Large intestine (tissue), 3 donors: ENCODE results near the gene PLEKHA5. TPM values are rescaled to one million over a fixed set of nuclear protein-coding genes. Genes with fewer than 3 reads are reported as not detected.
"Not testable (repeated sequence)": the region's sequence is repeated elsewhere in the genome, so short reads cannot be mapped to it uniquely, and the experiment has no call there.

ENCODE experiments used
- DNase-seq, 2 donors: peaks; one replicate each; pipeline versions ENCODE4 v3.0.0 to v3.0.0-alpha.2; 2013
- H3K27ac ChIP-seq: one replicate; pipeline ENCODE4 v1.5.1; 2013; ENCODE audit warnings: low read length
- H3K27me3 ChIP-seq: 2 replicates; pipeline ENCODE4 v1.6.1; 2013; ENCODE audit warnings: low read length; ENCODE audit not compliant: control insufficient read depth, insufficient read depth
- H3K36me3 ChIP-seq: 2 replicates; pipeline ENCODE4 v1.6.1; 2013; ENCODE audit warnings: low read length; ENCODE audit not compliant: control insufficient read depth, insufficient read depth
- H3K4me1 ChIP-seq: one replicate; pipeline ENCODE4 v1.6.1; 2013; ENCODE audit warnings: low read length; ENCODE audit not compliant: control insufficient read depth, insufficient read depth
- H3K4me3 ChIP-seq: one replicate; pipeline ENCODE4 v1.5.1; 2013; ENCODE audit warnings: low read length
- H3K9me3 ChIP-seq: one replicate; pipeline ENCODE4 v1.6.1; 2013; ENCODE audit warnings: mild to moderate bottlenecking, low read depth, low read length, moderate library complexity; ENCODE audit not compliant: control insufficient read depth
- WGBS: methylation state at CpG from one replicate; pipeline ENCODE4 v1.1.5; 2013; ENCODE audit warnings: low lambda C conversion rate; ENCODE audit not compliant: insufficient coverage; 5-methylcytosine and 5-hydroxymethylcytosine counted together
- polyA plus RNA-seq: library from polyadenylated mRNA; unstranded; fragments of 120-200 nt; gene quantifications from one replicate; pipeline ENCODE4 v1.2.1, GENCODE V29; 2013

Gene PLEKHA5
- polyA plus RNA-seq, 1 donor = 43.8 TPM

DNA sequence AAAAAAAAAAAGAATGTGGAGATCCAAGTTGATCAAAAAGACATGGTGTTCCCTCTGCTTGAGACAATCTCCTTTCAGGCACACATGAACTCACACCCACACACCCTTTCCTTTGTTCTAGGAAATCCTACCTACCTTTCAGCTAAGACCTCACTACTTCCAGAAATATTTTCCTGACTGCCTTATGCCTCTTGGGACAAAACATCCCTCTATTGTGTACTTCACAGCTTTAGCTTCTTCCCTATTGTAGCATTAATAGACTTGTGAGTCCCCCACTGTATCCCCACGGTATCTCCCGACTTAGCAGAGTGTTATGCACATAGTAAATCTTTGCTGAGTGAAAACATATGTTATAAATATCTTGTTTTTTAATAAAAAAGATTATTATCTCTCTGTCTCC, 264.9 kb downstream of the PLEKHA5 start:
- no peak for DNase-seq
- 100% methylated on average over 2 of the region's 2 CpGs for WGBS
- H3K27me3 ChIP-seq = no peaks in the 10 kb centered on the region
- H3K27ac ChIP-seq = no peak overlapping the region
- H3K4me1 ChIP-seq = no peaks in the 10 kb centered on the region
- H3K4me3 ChIP-seq = no peak overlapping the region
- H3K9me3 ChIP-seq = no peaks in the 10 kb centered on the region
- H3K36me3 ChIP-seq = no peaks in the 10 kb centered on the region

GRCh38 chr12:19397534-19397933, 268.0 kb downstream of the PLEKHA5 start:
- WGBS = 94% methylated on average over 3 of the region's 4 CpGs
- no peaks in the 10 kb centered on the region for H3K36me3 ChIP-seq
- H3K4me1 ChIP-seq = no peaks in the 10 kb centered on the region
- DNase-seq = no peak
- H3K9me3 ChIP-seq = no peaks in the 10 kb centered on the region
- H3K27ac ChIP-seq = no peak overlapping the region
- no peak overlapping the region for H3K4me3 ChIP-seq
- no peaks in the 10 kb centered on the region for H3K27me3 ChIP-seq

- Histone ChIP-seq H3K4me1 (no peaks in the 10 kb centered on the region), H3K4me3 (no peak overlapping the region), H3K9me3 (no peaks in the 10 kb centered on the region), H3K27me3 (no peaks in the 10 kb centered on the region), H3K36me3 (no peaks in the 10 kb centered on the region), H3K27ac (no peak overlapping the region)
- no peak for DNase-seq
- no CpG with 5 or more reads among the region's 6 CpGs for WGBS
Observed at GRCh38 chr12:19398376-19399363, 269.1 kb downstream of the PLEKHA5 start.

- H3K4me1 ChIP-seq, H3K4me3 ChIP-seq, H3K9me3 ChIP-seq, H3K27me3 ChIP-seq, H3K36me3 ChIP-seq, DNase-seq, H3K27ac ChIP-seq: not testable (repeated sequence)
- 100% methylated on average over 3 of the region's 9 CpGs for WGBS
Observed at GRCh38 chr12:19400649-19401285, 271.2 kb downstream of the PLEKHA5 start.

DNA sequence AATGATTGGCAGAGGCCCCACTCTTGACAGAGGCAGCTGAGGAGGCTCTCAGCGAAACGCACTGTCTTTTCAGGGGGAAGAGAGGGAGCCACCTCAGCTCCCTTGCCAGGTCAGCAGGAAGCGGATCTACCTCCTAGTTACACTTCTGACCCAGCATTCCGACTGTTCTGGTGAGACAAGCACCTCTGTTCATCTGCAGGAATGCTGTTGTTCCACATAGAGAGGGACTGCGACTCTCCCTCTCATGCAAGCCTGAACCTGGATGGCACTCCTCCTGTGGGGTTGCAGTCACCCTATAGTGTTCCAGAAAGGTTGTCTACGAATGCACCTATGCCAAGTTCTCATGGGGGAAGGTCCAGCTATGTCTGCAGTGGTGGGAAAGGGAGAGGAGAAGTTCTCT, 272.7 kb downstream of the PLEKHA5 start:
- no CpG with 5 or more reads among the region's 6 CpGs for WGBS
- H3K27me3 ChIP-seq = no peaks in the 10 kb centered on the region
- no peak overlapping the region for H3K27ac ChIP-seq
- DNase-seq = no peak
- H3K4me1 ChIP-seq = no peaks in the 10 kb centered on the region
- no peak overlapping the region for H3K4me3 ChIP-seq
- H3K9me3 ChIP-seq = no peaks in the 10 kb centered on the region
- H3K36me3 ChIP-seq = no peaks in the 10 kb centered on the region

- Histone ChIP-seq H3K27ac (no peak overlapping the region), H3K4me3 (no peak overlapping the region), H3K27me3 (no peaks in the 10 kb centered on the region), H3K9me3 (no peaks in the 10 kb centered on the region), H3K36me3 (no peaks in the 10 kb centered on the region), H3K4me1 (no peaks in the 10 kb centered on the region)
- no CpG with 5 or more reads among the region's 4 CpGs for WGBS
- no peak for DNase-seq
Observed at GRCh38 chr12:19402743-19403431, 273.4 kb downstream of the PLEKHA5 start.

DNA sequence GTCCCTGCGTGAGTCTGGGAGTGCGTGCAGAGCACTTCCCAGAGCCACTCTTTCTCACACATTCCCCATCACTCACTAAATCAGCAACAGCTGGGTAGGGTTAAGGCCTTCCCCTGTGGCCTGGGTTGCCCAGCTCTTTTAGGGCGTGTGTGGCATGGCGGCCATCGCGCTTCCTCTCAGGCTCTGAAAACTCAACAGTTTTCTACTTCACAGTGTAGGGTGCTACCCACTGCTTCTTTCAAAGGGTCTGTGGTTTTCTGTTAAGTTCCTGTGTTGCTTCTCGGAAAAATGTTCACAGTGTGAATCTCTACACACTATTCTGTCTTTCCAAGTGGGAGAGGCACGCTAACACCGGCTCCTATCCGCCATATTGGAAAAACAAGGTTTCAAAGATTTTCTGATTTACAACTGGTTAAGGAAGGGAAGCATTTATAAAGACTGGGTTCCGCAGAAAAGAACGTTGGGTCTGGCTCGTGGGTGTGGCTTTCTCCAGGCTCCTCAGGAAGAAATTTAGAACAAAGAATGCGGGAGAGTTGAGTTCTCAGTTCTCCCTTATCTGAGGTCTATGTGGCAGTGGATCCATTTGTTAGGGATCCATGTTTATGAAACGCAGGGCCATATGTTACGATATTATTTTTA, 274.8 kb downstream of the PLEKHA5 start:
- WGBS = 100% methylated on average over 4 of the region's 16 CpGs
- DNase-seq = no peak
- no peaks in the 10 kb centered on the region for H3K9me3 ChIP-seq
- H3K27me3 ChIP-seq = no peaks in the 10 kb centered on the region
- no peak overlapping the region for H3K4me3 ChIP-seq
- no peaks in the 10 kb centered on the region for H3K4me1 ChIP-seq
- no peaks in the 10 kb centered on the region for H3K36me3 ChIP-seq
- no peak overlapping the region for H3K27ac ChIP-seq

GRCh38 chr12:19409376-19409775, 279.8 kb downstream of the PLEKHA5 start:
- Histone ChIP-seq H3K4me3 (no peak overlapping the region), H3K27ac (no peak overlapping the region), H3K9me3 (no peaks in the 10 kb centered on the region), H3K27me3 (peaks cover 9% of the 10 kb centered on the region), H3K4me1 (no peaks in the 10 kb centered on the region), H3K36me3 (no peaks in the 10 kb centered on the region)
- WGBS = no CpG with 5 or more reads among the region's 3 CpGs
- DNase-seq = no peak

DNA sequence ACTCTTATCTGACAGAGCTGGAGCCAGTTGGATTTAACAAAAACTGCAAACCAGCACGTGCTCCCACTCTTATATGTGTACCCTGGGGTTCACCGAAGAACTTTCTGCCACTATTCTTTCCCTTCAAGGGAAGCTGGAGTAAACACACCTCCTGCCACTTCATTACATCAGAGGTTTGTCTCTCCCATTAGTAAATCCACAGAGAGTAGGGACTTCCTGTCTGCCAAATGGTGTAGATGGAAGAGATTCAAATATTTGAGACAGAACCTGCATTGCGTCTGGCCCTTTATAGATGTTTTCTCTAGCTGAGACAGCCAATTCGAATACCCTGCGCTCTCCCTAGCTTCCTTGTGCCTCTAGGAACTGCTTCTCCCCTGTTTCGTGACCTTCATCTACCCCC, 280.7 kb downstream of the PLEKHA5 start:
- Histone ChIP-seq H3K9me3 (no peaks in the 10 kb centered on the region), H3K4me1 (no peaks in the 10 kb centered on the region), H3K27ac (no peak overlapping the region), H3K27me3 (peaks cover 9% of the 10 kb centered on the region), H3K4me3 (no peak overlapping the region), H3K36me3 (no peaks in the 10 kb centered on the region)
- WGBS = 50% methylated on average over 2 of the region's 6 CpGs
- DNase-seq = no peak

DNA sequence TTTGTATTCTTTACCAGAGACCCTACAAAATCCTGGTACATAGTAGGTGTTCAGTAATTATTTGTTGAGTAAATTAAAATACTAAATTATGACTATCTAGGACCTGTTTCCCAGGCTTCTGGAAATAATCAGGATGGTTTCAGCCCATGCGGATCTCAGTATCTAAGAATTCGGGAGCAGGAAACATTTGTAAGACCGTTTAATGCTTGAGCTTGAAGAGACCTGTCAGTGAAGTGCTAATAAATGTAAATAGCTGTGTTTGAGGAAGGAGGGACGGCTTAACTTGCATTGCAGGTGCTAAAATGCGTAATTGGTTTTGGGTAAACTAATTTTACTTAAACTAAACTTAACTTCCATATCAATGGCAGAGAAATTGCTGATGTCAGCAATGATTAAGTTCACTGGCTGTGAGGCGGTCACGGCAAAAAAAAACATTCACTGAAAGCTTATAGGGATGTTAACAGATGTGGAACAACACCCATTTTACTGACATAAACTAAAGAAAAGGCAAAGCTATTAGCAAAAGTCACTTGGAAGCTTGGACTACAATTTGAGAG, 281.2 kb downstream of the PLEKHA5 start:
- no peaks in the 10 kb centered on the region for H3K36me3 ChIP-seq
- H3K27ac ChIP-seq = no peak overlapping the region
- WGBS = no CpG with 5 or more reads among the region's 7 CpGs
- peaks cover 9% of the 10 kb centered on the region for H3K27me3 ChIP-seq
- no peaks in the 10 kb centered on the region for H3K9me3 ChIP-seq
- DNase-seq = no peak
- no peaks in the 10 kb centered on the region for H3K4me1 ChIP-seq
- no peak overlapping the region for H3K4me3 ChIP-seq
